HG02840 (cell line): Measurements from ENCODE around the gene RBM47.
A peak's percentile ranks its signal among the peaks of the same experiment; 100 is the strongest.

ENCODE experiments used
- ATAC-seq: cut with Tn5 transposase; IDR thresholded peaks from one replicate; pipeline ENCODE4 v1.9.1; 2021; ENCODE audit warnings: mild to moderate bottlenecking, moderate library complexity, moderate number of reproducible peaks; ENCODE audit not compliant: unreplicated experiment, low FRiP score

RBM47 gene

DNA sequence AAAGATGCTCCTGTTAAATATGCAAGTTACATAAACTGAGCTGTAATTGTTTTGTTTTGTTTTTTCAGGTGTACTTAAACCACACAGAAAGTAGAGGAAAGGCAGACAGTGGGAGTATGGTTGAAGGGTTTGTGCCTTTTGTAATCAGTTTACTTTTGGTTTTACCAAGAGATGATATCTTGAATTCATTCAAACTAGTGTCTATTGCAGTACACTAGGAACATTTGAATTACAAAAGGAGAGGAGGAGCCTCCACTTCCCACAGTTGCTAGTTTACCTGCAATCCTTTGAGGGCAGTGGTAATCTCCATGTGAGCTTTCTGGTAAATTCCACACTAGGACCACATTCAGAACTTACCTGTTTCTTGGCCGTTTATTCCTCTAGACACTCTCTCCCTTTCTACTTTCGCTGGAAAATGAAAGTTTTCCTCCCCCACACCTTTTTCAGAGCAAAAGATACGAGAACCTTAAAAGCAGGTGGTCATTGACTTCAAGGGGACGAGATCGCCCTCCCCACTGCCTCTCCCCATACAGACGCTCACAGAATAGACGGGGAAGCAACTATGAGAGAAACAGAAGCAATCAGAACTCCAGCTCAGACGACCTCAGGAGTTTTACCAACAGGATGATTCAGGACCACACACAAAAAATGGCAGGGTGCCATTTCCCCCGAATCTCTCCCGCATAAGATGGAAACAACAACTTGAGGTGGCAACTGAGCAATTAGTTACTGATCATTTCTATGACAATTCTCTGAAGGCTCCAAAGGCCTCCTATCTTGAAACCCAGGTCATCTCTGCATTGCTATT, 3.3 kb downstream of the RBM47 start:
- no peak for ATAC-seq

DNA sequence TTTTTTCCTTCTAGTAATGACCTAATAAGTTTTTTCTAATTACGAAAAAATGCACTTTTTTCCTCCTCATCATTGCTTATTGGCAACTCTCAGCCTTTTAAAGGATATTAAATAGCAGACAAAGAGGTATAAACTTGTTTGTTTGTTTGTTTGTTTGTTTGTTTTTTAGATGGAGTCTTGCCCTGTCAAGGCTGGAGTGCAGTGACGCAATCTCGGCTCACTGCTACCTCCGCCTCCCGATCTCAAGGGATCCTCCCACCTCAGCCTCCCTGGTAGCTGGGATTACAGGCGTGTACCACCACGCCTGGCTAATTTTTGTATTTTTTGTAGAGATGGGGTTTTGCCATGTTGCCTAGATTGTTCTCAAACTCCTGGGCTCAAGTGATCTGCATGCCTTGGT, 6.0 kb downstream of the RBM47 start:
- no peak for ATAC-seq

DNA sequence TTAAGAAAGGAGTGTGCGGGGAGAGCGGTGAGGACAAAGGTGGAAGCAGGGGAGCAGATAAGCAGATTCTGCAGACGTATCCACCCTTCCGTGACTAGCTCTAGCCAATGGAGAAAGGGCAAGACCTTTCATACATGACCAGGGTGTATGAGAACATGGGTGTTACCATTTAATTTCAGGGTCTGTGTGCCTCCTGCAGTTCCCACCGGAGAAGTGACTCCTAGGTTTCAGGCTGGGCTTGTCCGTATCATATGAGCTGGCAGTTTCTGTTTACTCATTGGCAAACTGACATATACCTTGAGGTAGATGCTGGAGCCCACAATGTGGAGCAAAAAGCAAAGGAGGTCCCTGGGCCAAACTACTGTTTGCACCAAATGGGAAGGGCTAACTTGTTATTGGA, 6.8 kb downstream of the RBM47 start:
- ATAC-seq = no peak

DNA sequence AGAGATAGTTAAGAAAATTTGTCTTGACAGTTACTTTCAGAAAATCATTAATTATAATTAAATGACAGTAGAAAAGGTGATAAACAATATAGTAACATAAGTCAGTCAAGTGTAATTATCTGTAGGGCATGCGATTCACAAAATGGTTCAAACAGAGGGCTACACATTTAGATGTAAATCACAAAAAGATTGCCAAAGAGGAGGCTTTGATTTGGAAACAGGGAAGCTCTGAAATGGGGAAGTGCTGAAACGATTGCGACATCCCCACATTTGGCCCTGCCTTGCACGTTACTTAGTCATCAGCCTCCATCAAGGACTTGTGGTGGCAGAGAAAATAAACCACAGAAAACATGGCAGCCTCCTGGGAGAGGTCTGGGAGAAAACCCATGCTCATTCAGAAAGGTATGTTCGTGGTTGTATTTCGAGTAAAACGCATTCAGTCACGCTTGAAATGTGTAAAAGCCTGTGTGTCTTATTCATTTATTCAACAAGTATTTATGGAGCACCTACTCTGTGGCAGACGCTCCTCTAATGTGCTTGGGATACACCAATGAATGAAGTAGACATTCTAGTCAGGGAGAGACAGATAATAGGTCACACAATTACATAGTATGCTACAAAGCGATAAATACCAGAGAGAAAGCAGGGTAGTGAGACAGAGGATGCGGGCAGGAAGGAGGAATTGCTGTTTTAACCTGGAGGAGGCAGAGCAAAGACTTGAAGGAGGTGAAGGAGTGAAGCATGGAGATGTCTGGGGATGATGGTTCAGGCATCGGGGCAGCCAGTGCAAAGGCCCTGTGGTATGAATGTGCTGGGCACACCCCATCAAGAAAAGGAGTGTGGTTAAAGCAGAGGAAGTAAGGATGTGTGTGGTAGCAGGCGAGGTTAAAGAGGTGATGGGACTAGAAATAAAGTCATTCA, 7.8 kb downstream of the RBM47 start:
- peak; percentile 59 for ATAC-seq

DNA sequence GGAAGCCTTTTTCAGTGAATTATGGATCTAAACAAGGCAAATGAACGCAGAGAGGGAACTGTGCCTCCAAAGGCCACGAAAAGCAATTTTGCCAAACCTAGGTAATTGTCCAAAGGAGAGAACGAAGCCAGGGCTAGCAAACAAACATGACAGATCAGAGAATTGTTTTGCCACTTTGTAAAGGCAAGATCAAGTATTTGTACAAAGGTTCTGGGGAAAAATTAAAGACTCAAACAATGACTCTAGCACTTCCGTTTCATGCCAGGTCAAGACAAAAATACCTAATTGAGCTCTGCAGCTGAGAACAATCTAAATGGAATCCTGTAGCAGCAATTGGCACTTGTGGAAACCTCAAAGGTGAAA, 8.5 kb downstream of the RBM47 start:
- ATAC-seq = no peak

DNA sequence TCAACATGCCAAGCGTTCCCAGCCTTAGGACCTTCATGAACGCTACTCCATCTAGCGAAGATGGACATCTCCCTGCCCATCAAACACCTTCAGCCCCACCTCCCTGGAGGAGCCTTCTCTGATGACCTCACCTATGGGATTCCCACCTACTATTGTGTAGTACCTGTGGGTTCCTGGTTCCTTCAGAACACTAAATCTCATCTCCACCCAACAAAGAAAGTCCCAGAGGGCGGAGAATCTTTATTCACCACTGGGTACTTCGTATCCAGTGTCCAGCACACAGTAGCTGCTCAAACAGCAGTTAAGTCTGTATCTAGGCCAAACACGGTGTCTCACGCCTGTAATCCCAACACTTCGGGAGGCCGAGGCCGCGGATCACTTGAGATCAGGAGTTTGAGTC, 10.1 kb downstream of the RBM47 start:
- ATAC-seq = no peak

DNA sequence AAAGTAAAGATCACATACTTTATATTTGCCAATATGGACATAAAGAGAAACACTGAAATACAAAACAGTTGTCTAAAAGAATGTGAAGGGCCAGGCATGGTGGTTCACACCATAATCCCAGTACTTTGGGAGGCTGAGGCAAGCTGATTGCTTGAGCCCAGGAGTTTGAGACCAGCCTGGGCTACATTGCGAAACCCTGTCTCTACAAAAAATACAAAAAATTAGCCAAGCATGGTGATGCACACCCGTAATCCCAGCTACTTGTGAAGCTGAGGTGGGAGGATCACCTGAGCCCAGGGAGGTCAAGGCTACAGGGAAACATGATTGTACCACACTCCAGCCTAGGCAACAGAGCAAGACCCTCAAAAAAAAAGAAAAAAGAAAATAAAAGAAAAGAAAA, 11.8 kb downstream of the RBM47 start:
- ATAC-seq = no peak

DNA sequence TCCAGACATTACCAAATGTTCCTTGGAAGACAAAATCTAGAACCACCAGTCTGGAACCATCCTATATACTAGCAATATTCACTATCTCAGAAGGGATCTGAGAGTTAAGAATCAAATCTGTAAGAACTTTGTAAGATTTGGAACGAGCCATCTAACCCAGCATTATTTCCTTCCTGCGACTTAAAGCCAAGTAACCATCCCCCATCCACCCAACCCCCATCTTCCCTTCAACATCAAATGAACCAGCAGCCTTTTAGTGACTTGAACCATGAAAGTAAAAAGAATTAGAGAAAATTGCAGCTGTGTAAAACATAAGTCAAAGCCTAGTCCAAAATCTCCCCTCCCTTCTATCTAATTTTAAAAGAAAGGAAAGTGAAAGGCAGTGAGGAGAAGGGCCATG, 15.6 kb downstream of the RBM47 start:
- no peak for ATAC-seq

DNA sequence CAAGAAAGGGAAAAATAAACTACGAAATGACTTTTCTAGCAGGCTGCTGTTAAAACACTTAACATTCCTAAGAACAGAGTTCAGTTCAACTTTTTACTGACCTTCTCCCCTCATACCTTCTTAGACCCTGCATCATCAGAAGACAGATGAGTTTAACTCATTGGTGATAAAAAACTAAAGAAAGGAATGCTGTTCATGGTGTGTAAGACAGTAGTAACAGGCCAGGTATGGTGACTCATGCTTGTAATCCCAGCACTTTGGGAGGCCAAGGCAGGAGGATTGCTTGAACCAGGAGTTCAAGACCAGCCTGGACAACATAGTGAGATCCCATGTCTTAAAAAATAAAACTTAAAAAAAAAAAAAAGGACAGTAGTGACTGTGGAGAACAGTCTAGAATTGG, 16.2 kb downstream of the RBM47 start:
- no peak for ATAC-seq

DNA sequence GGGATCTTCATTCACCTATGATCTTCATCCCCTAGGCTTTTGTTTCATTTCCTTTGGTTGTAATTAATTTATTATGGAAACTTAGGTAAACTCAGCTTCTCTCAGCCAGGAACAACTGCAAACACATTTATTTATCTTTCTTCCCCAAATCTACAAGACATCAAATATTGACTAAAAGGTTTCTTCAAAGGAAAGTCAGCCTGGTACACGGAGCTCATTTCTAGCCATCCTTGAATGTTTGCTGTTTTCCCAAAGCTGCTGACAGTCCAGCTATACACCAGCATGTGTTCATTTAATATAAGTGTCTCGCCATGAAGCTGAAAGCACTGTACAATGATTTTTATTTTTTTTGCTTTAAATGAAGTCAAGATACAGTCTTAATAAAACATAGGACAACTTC, 16.8 kb downstream of the RBM47 start:
- ATAC-seq = no peak

DNA sequence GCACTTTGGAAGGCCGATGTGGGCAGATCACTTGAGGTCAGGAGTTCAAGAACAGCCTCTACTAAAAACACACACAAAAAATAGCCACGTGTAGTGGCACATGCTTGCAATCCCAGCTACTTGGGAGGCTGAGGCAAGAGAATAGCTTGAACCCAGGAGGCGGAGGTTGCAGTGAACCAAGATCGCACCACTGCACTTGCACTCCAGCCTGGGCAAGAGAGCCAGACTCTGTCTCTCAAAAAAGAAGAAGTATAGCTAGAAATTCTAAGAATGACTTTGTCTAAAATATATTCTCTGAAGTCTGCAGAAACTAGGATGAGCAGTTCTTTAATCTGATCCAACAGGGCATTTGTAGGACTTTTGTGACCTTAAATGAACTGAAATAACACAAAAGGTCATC, 17.4 kb downstream of the RBM47 start:
- ATAC-seq = no peak

DNA sequence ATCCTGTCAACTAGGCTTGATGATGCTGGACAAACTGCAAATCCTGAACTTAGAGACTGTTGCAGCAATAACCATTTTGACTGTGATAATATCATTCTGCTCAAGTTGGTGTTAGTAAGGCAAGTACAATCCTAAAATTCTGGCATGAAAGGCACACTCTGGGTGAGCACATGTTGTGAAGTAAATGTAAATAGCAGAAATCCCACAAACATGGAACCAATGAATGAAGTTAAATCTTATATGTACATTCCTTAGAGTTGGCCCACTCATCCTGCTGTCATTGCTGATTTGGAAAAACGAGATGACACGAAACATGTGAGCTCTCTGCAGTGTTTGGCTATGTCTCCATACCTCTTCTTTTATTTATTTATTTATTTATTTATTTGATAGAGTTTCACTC, 21.0 kb downstream of the RBM47 start:
- no peak for ATAC-seq

DNA sequence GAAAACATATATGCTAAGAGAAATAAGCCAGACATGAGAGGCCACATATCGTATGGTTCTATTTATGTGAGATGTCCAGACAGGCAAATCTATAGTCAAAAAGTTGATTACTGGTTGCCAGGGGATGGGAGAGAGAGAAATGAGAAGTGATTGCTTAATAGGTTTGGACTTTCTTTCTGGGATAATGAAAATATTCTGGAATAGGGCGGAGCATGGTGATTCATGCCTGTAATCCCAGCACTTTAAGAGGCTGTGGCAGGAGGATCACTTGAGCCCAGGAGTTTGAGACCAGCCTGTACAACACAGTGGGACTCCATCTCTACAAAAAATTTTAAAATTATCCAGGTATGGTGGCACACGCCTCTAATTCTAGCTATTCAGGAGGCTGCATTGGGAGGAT, 22.4 kb downstream of the RBM47 start:
- no peak for ATAC-seq

DNA sequence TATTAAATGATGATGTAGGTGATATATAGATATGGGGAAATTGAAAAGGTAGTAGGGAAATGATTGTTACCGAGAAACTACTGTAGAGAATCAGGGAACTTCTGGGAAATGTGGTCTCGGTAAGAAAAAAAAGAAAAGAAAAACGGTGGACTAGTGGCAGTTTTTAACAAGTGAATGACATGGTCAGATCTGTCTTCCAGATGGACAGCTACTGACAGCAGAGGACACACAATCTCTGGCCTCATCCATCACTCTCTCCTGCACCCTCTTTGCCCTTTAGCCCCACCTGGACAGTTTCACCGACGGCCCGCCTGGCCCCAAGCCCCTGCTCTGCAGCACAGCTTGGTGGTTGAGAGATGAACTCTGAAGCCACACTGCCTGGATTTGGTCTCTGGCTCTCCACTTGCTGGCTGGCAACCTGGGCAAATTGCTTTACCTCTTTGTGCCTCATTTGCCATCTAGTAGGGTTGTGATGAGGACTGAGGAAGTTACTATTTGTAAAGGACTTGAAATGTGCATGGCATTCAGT, 23.4 kb downstream of the RBM47 start:
- no peak for ATAC-seq

DNA sequence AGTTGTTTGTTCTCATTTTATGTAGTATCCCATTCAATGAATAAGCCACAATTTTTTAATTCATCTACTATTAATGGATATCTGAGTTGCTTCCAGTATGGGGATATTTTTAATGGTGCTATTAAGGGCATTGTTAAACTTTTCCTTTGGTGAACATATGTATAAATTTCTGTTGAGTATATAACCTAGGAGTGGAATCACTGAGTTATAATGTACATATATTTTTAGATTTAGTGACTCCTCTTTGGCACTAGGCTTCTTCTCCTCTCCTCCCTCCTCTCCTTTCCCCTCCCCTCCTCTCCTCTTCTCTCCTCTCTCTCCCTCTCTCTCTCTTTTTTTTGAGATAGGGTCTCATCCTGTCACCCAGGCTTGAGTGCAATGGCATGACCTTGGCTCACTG, 26.4 kb downstream of the RBM47 start:
- no peak for ATAC-seq

DNA sequence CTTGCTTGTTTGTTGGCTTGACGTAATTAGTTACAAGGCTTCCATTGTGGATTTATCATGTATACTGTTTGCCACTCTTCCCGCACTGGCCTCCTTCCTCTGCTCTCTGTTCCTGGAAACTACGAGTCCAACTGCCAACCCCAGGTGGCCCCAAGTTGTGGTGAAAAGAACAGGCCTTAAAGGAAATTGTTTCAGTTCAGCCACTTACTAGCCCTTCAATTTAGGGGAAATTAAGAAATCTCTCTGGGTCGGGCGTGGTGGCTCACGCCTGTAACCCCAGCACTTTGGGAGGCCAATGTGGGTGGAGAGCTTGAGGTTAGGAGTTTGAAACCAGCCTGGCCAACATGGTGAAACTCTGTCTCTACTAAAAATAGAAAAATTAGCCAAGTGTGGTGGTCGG, 28.0 kb downstream of the RBM47 start:
- no peak for ATAC-seq

DNA sequence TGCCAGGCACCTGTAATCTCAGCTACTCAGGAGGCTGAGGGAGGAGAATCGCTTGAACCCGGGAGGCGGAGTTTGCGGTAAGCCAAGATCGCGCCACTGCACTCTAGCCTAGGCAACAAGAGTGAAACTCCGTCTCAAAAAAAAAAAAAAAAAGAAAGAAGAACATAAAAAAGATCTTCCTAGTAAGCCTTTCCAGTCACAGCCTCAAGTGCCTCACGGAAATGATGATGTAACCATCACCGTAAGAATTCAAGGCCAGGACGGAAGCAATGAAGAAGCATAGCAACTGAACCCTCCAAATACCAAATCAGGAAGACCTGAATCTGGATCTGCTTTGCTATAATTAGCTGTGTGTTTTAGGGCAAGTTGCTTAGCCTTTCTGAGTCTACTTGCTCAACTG, 28.8 kb downstream of the RBM47 start:
- no peak for ATAC-seq

DNA sequence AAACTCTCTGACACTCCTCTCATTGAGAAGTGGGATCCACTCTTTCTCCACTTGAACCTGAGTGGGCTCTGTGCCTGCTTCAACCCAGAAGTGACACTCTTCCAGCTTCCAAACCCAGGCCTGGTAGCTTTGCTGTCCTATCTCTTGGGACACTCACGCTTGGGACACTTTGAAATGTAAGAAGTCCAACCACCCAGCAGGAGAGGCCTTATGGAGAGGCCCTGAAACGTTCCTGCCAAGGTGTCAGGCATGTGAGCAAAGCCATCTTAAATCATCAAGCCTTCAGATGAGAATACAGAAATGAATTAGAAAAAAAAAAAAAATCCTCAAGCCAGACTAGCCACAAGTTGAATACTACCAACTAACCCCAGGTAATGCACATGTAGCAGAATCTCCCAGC, 30.2 kb downstream of the RBM47 start:
- no peak for ATAC-seq

DNA sequence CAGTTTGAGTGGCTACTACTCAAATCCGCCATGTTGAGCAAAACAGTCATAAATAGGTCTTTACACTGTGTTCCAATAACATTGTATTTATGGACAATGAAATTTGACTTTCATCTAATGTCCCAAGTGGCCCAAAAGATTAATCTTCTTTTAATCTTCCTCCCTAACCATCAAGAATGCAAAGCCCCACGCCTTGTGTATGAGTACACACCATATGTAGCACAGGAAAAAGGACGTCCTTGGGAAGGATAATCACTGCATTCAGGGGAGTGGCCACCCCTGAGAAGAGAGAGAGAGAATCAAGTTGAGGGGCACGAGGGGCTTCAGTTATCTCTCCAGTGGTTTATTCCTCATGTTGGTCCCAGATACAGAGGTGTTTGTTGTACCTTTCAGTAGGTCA, 33.1 kb downstream of the RBM47 start:
- no peak for ATAC-seq

DNA sequence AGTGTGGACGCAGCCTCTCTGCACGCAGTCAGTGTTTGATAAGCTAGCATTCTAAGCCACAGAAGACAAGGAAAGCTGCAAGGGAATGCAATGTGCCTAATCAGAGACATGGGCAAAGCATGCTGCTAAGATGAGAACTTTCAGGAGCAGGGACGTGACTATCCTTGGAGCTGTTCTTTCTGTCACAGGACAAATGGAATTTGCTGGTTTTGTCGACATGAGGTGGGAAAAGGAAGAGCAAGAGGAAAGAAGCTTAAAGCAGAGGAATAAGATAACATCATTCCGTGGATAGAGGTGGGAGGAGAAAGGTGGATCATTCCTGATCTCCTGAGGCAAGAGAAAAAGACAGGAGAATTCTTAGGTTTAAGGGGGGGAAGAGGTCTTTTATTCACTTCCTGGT, 33.7 kb downstream of the RBM47 start:
- ATAC-seq = no peak

DNA sequence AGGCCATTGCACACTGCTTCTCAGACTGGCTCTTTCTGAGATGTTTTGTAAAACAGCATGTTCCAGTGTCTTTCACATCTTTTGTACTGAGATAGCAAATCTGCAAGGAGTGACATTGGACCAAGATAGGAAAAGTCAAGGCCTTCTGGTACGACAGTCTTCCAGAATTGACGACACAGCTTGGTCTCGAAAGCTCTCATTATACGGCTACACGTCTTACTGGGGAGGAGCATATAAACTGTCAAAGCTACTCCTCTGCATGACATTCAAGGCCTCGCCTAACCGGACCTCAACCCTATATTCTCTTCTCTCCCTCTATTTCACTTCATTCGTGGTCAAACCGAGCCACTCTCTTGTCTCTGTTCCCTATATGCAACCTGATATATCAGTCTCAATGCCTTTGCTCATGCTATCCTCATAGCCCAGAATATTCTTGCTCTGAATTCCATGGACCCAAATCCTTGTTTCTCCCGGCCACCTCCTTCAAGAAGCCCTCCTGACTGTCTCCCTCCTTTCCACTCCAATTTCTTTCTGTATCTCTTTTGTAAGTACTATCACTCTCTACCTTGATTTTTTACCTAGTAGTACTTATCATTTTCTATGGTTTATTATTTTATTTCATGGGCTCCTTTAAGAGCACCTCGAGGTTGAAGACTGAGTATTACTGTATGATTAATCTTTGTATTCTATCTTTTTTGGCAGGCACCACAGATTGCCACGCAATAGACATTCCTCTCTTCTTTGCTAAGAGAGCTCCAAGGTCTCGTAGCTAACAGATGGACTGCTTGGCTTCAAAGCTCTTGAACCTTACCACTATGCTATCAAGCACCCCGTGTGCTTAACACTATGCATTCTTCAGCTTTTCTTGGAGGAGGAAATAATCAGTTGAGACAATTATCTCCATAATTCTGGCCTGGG, 35.1 kb downstream of the RBM47 start:
- no peak for ATAC-seq
